ENCODE results near the gene SPTBN4. TPM values are rescaled to one million over a fixed set of nuclear protein-coding genes. Genes with fewer than 3 reads are reported as not detected.

SPTBN4 gene
- total RNA-seq, 1 experiment from 2014 or later, result 0.82 TPM

GRCh38 chr19:40528533-40529092 is 61.8 kb downstream of the SPTBN4 start:
- H3K27me3 Mint-ChIP-seq (ENCODE audit: insufficient read depth, unreplicated experiment), result no peaks in the 10 kb centered on the region

GRCh38 chr19:40529093-40529954 is 62.5 kb downstream of the SPTBN4 start:
- Histone ChIP-seq H3K27me3 (replicated peaks; ENCODE audit: control insufficient read depth, insufficient read depth, low read length) (no peaks in the 10 kb centered on the region), H3K4me3 (ENCODE audit: low read depth, low read length) (peak overlapping the region; percentile 49), H3K4me1 (peaks cover 12% of the 10 kb centered on the region), H3K9me3 (no peaks in the 10 kb centered on the region), H3K36me3 (ENCODE audit: control insufficient read depth, insufficient read depth, low read length) (no peaks in the 10 kb centered on the region)
- BruUV-seq (replicated peaks), result no TSS peak
- H3K36me3 Mint-ChIP-seq (ENCODE audit: insufficient read depth, unreplicated experiment), result no peaks in the 10 kb centered on the region
- ChIA-PET CTCF (interaction anchor here (0.7 kb wide), 2 partner anchors 41 to 834 kb away, joined by 5 to 11 read pairs; no protein-coding TSS in a partner anchor), POLR2A (no interaction called here)
- peaks cover 7% of the 10 kb centered on the region for H3K4me1 Mint-ChIP-seq (ENCODE audit: low read depth, unreplicated experiment)
- intact Hi-C loops (cut with micrococcal nuclease; ENCODE audit: unreplicated experiment), result loop anchor here (2.0 to 5.0 kb wide), 2 partner anchors 62 to 69 kb away; partner anchors contain the start of genes BLVRB and SPTBN4
- H3K9me3 Mint-ChIP-seq (ENCODE audit: unreplicated experiment), result no peaks in the 10 kb centered on the region
- peak; percentile 94 to 98 for TF ChIP-seq CTCF (IDR thresholded peaks at IDR 0.05; ENCODE audit: insufficient read depth in 1 of 2, low read depth in 1 of 2, low read length in 1 of 2, severe bottlenecking in 1 of 2, unreplicated experiment in 1 of 2)
- peak overlapping the region; percentile 19 for H3K27ac Mint-ChIP-seq (ENCODE audit: unreplicated experiment)
- no peaks in the 10 kb centered on the region for H3K27me3 Mint-ChIP-seq (ENCODE audit: insufficient read depth, unreplicated experiment)
- peak; percentile 85 to 91 for DNase-seq
- H3K4me3 Mint-ChIP-seq (ENCODE audit: unreplicated experiment), result peak overlapping the region; percentile 72

More at GRCh38 chr19:40528533-40529092, 61.8 kb downstream of the SPTBN4 start:
- H3K36me3 Mint-ChIP-seq (ENCODE audit: insufficient read depth, unreplicated experiment), result no peaks in the 10 kb centered on the region
- no peak overlapping the region for H3K4me3 Mint-ChIP-seq (ENCODE audit: unreplicated experiment)
- no peak overlapping the region for H3K27ac Mint-ChIP-seq (ENCODE audit: unreplicated experiment)
- ChIA-PET POLR2A (no interaction called here), CTCF (interaction anchor here (0.7 kb wide), 2 partner anchors 42 to 835 kb away, joined by 5 to 11 read pairs; no protein-coding TSS in a partner anchor)
- no peaks in the 10 kb centered on the region for H3K36me3 ChIP-seq (ENCODE audit: control insufficient read depth, insufficient read depth, low read length)
- BruUV-seq (replicated peaks), result no TSS peak
- H3K27me3 ChIP-seq (replicated peaks; ENCODE audit: control insufficient read depth, insufficient read depth, low read length), result no peaks in the 10 kb centered on the region
- H3K4me1 ChIP-seq, result peaks cover 12% of the 10 kb centered on the region
- no peak overlapping the region for H3K4me3 ChIP-seq (ENCODE audit: low read depth, low read length)
- no peak for TF ChIP-seq CTCF (IDR thresholded peaks at IDR 0.05; ENCODE audit: insufficient read depth in 1 of 2, low read depth in 1 of 2, low read length in 1 of 2, severe bottlenecking in 1 of 2, unreplicated experiment in 1 of 2)
- H3K9me3 ChIP-seq, result no peaks in the 10 kb centered on the region
- DNase-seq, result no peak
- no peaks in the 10 kb centered on the region for H3K9me3 Mint-ChIP-seq (ENCODE audit: unreplicated experiment)
- intact Hi-C loops (cut with micrococcal nuclease; ENCODE audit: unreplicated experiment), result loop anchor here (2.0 to 5.0 kb wide), 2 partner anchors 61 to 70 kb away; partner anchors contain the start of genes BLVRB and SPTBN4
- peaks cover 7% of the 10 kb centered on the region for H3K4me1 Mint-ChIP-seq (ENCODE audit: low read depth, unreplicated experiment)

- Mint-ChIP-seq H3K4me3 (ENCODE audit: unreplicated experiment) (peak overlapping the region; percentile 72), H3K36me3 (ENCODE audit: insufficient read depth, unreplicated experiment) (no peaks in the 10 kb centered on the region), H3K4me1 (ENCODE audit: low read depth, unreplicated experiment) (peaks cover 7% of the 10 kb centered on the region), H3K27me3 (ENCODE audit: insufficient read depth, unreplicated experiment) (no peaks in the 10 kb centered on the region), H3K27ac (ENCODE audit: unreplicated experiment) (peak overlapping the region; percentile 19), H3K9me3 (ENCODE audit: unreplicated experiment) (no peaks in the 10 kb centered on the region)
- Histone ChIP-seq H3K4me3 (ENCODE audit: low read depth, low read length) (peak overlapping the region; percentile 49), H3K27me3 (replicated peaks; ENCODE audit: control insufficient read depth, insufficient read depth, low read length) (no peaks in the 10 kb centered on the region), H3K36me3 (ENCODE audit: control insufficient read depth, insufficient read depth, low read length) (no peaks in the 10 kb centered on the region), H3K9me3 (no peaks in the 10 kb centered on the region), H3K4me1 (peaks cover 12% of the 10 kb centered on the region)
- BruUV-seq (replicated peaks), result no TSS peak
- ChIA-PET CTCF (interaction anchor here (1.2 kb wide), 1 partner anchor 225 kb away, joined by 3 read pairs; no protein-coding TSS in a partner anchor), POLR2A (no interaction called here)
- peak in 1 of 2 experiments; percentile 40 for TF ChIP-seq CTCF (IDR thresholded peaks at IDR 0.05; ENCODE audit: insufficient read depth in 1 of 2, low read depth in 1 of 2, low read length in 1 of 2, severe bottlenecking in 1 of 2, unreplicated experiment in 1 of 2)
- DNase-seq, result peak in 1 of 2 experiments; percentile 84
- intact Hi-C loops (cut with micrococcal nuclease; ENCODE audit: unreplicated experiment), result loop anchor here (10.0 kb wide), 1 partner anchor 225 kb away; no protein-coding TSS in a partner anchor
These were observed 63.5 kb downstream of the SPTBN4 start for GRCh38 chr19:40530091-40530901.
